Cardiac fibroblast (primary cell): ENCODE data around the gene UBE3A.

Experiments
- DNase-seq, 2 donors: peaks; one replicate each; pipeline versions ENCODE4 v3.0.0 to v3.0.0-alpha.2; 2010; ENCODE audit warnings: low read depth in 2 of 2
- H3K4me3 ChIP-seq, 2 donors: replicated peaks in 1 of 2; 1 replicate in 1 of 2; 2 replicates in 1 of 2; pipeline ENCODE4 v1.5.1; 2011; ENCODE audit warnings: low read depth in 2 of 2, low read length in 2 of 2, mild to moderate bottlenecking in 2 of 2, moderate library complexity in 1 of 2
- CTCF ChIP-seq: IDR thresholded peaks from one replicate; pipeline ENCODE4 v1.5.1; 2011; ENCODE audit warnings: low read depth, mild to moderate bottlenecking, low read length, inconsistent platforms

Gene UBE3A

DNA sequence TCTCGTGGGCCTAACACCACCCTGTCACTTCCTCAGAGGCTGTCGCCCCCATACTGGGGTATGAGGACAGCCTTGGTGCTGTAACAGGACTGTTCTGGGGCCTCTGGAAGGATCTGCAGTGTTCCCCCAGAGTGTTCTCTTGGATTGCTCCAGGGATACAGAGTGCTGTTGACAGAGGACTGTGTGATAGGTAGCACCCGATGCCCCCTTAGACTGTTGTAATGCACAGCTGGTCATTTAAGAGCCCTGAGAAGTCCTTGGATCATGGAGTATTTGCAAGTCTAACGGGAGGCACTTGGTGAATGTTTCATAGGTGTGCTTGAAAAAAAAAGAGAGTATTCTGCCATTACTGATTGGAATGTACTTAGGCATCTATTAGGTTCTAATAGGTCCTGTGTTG, 35.4 kb upstream of the UBE3A start:
- H3K4me3 ChIP-seq: no peak overlapping the region
- no peak for DNase-seq
- no peak for TF ChIP-seq CTCF

DNA sequence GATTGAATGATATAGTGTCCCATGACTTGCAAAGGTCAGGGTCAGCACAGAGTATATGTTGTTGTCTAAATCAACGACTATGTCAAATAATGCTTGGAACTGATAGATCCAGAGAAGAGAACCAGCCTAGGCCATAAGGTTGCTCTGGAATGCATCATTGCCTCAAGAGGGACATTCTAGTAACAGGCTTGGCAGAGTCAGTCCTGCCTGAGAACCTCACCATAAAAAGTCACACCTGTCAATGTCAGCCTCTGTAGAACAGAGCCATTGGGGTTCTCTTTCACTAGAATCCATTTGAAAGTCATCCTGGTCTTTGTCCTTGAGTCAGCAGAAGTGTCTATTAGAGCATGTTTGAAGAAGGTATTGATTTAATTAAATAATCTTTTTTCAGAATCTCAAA, 31.4 kb upstream of the UBE3A start:
- TF ChIP-seq CTCF: no peak
- DNase-seq: no peak
- H3K4me3 ChIP-seq: no peak overlapping the region

GRCh38 chr15:25469377-25469776, 30.6 kb upstream of the UBE3A start:
- DNase-seq: peak; percentile 11 to 44
- no peak for TF ChIP-seq CTCF
- no peak overlapping the region for H3K4me3 ChIP-seq

- TF ChIP-seq CTCF: no peak
- DNase-seq: no peak
- H3K4me3 ChIP-seq: no peak overlapping the region
These were observed 29.8 kb upstream of the UBE3A start for GRCh38 chr15:25468611-25469010.

DNA sequence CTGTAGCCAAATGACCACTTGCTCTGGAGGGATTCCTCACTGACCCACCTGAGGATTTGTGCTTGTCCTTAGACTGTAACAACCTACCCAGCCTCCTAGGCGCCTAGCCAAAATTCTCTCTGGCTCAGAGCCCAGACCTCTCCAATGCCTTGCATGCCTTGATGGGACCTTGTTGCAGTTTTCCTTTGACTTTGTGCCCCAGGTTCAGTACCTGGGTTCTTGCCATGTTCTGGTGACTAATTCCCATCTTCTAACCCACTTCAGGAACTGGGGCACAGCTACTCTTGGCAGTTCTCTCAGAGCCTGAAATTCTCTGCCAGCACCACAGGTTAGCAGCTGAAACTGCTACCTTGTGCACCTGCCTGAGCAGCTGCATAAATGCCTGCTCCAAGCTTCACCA, 27.0 kb upstream of the UBE3A start:
- DNase-seq: no peak
- no peak for TF ChIP-seq CTCF
- H3K4me3 ChIP-seq: no peak overlapping the region

DNA sequence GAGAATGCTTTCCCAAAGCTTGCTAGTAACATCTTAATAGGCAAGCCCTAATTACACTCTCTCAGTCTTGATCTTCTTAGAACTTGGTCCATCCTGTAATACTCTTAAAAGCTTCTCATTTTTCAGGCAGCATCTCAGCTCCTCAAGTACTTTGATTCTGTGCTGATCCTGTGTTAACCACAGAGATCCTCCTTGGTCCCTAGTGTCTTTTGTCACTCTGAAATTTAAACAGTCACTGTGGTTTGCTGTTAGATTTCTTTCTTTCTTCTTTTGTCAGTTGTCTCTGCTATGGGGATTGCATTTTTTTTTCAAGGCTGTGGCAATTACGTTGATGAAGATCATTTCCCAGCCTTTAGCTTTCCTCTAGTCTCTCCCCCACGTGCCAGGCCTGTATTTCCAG, 26.0 kb upstream of the UBE3A start:
- no peak for TF ChIP-seq CTCF
- no peak overlapping the region for H3K4me3 ChIP-seq
- no peak for DNase-seq

- TF ChIP-seq CTCF: no peak
- no peak for DNase-seq
These were observed 25.6 kb upstream of the UBE3A start for GRCh38 chr15:25464383-25464782.

More at GRCh38 chr15:25464383-25464782, 25.6 kb upstream of the UBE3A start:
- H3K4me3 ChIP-seq: no peak overlapping the region
